Measurements from ENCODE around the gene PCK2. TPM values are rescaled to one million over a fixed set of nuclear protein-coding genes. Genes with fewer than 3 reads are reported as not detected.

Gene PCK2
- total and polyA plus RNA-seq, 2 donors (not counting 3 experiments of a cell fraction or from before 2014, with no cell fraction given) = 23.5 to 24.5 TPM

- H2AFZ ChIP-seq (ENCODE audit: low read depth, low read length) = no peak overlapping the region
- ChIA-PET CTCF (interaction anchor here (1.0 to 1.6 kb wide), 2 partner anchors 17 to 153 kb away, joined by 3 to 9 read pairs; partner anchors contain the start of gene IRF9), POLR2A (no interaction called here)
- peaks cover 24% of the 10 kb centered on the region for H3K4me1 ChIP-seq (ENCODE audit: control insufficient read depth, extremely low read depth, insufficient read depth, low read length)
- H3K9me3 ChIP-seq (replicated peaks; ENCODE audit: control insufficient read depth, insufficient read depth, low read length) = no peaks in the 10 kb centered on the region
- H3K79me2 ChIP-seq (ENCODE audit: control insufficient read depth, insufficient read depth, low read length) = peaks cover 35% of the 10 kb centered on the region
- no peak overlapping the region for H3K27ac ChIP-seq (ENCODE audit: insufficient read depth, low read depth, low read length)
- TF ChIP-seq POLR2AphosphoS5 (IDR thresholded peaks at IDR 0.05; ENCODE audit: insufficient read depth, low read depth, low read length) (no peak), POLR2A (IDR thresholded peaks at IDR 0.05; ENCODE audit: low read depth, low read length) (no peak), EZH2 (IDR thresholded peaks at IDR 0.05; ENCODE audit: borderline replicate concordance, low read depth, low read length, severe bottlenecking) (no peak), FOS (IDR thresholded peaks at IDR 0.05; ENCODE audit: borderline replicate concordance, insufficient read depth, low read length) (no peak), MAX (IDR thresholded peaks at IDR 0.05; ENCODE audit: insufficient read depth, insufficient read length) (no peak), MYC (IDR thresholded peaks at IDR 0.05; ENCODE audit: low read depth, low read length) (no peak), GATA2 (IDR thresholded peaks at IDR 0.05; ENCODE audit: insufficient read depth, insufficient read length, low read depth, low read length) (no peak), CTCF (IDR thresholded peaks at IDR 0.05; ENCODE audit: extremely low read depth in 1 of 2, insufficient read depth in 1 of 2, low read depth in 1 of 2, low read length in 2 of 2) (no peak), JUN (IDR thresholded peaks at IDR 0.05; ENCODE audit: borderline replicate concordance, insufficient read depth, insufficient read length, low read depth) (no peak)
- H3K36me3 ChIP-seq (ENCODE audit: control insufficient read depth in 2 of 2, extremely low read depth in 1 of 2, insufficient read depth in 2 of 2, low read length in 2 of 2) = peaks cover 2 to 15% of the 10 kb centered on the region in 2 experiments
- dilution Hi-C loops (cut with MboI; ENCODE audit: extremely low pct_ligation_motif_present, low sequenced_read_pairs) = no loop called here
- H3K27me3 ChIP-seq (ENCODE audit: control insufficient read depth in 2 of 2, insufficient read depth in 2 of 2, low read length in 2 of 2) = no peaks in the 10 kb centered on the region
- FAIRE-seq (no peak), DNase-seq (ENCODE audit: low read depth, low spot score) (no peak)
- no peaks in the 10 kb centered on the region for H3K9me1 ChIP-seq (replicated peaks; ENCODE audit: control insufficient read depth, extremely low read depth, insufficient read depth, low read length)
- no peak overlapping the region for H3K9ac ChIP-seq (replicated peaks; ENCODE audit: extremely low read depth, insufficient read depth, low read length)
- no peaks in the 10 kb centered on the region for H4K20me1 ChIP-seq (replicated peaks; ENCODE audit: control insufficient read depth, extremely low read depth, insufficient read depth, low read length)
- BruUV-seq (replicated peaks) = no TSS peak
- H3K4me2 ChIP-seq (ENCODE audit: insufficient read depth, low read length) = no peak overlapping the region
- no peak overlapping the region for H3K4me3 ChIP-seq (replicated peaks in 1 of 3; ENCODE audit: insufficient read depth in 1 of 3, low read depth in 1 of 3, low read length in 3 of 3)
- intact Hi-C loops (cut with micrococcal nuclease) = no loop called here
Observed at GRCh38 chr14:24143511-24143910, 49.4 kb downstream of the PCK2 start.
